Gastroesophageal sphincter (tissue), 3 donors: Measurements from ENCODE around the gene NELFB.

Experiments
- EP300 ChIP-seq: sonication (generic); formaldehyde crosslinking; IDR thresholded peaks from one replicate; pipeline ENCODE4 v1.6.1; 2017; ENCODE audit warnings: antibody characterized with exemption, mild to moderate bottlenecking
- POLR2A ChIP-seq, 2 donors: fragments of 450-650 bp; IDR thresholded peaks; one replicate each; pipeline ENCODE4 v1.6.1; 2017; ENCODE audit warnings: antibody characterized with exemption in 2 of 2, mild to moderate bottlenecking in 2 of 2, moderate library complexity in 1 of 2
- TF ChIP-seq, protein P1 (sequence below), 4 experiments: fragments of 200-600 bp in 2 of 4; fragments of 450-650 bp in 2 of 4; sonication (generic) in 1 of 4; IDR thresholded peaks; one replicate each; pipeline ENCODE4 v1.5.1; 2017 to 2019; ENCODE audit warnings: antibody characterized with exemption in 4 of 4, mild to moderate bottlenecking in 2 of 4, moderate library complexity in 2 of 4

DNA sequence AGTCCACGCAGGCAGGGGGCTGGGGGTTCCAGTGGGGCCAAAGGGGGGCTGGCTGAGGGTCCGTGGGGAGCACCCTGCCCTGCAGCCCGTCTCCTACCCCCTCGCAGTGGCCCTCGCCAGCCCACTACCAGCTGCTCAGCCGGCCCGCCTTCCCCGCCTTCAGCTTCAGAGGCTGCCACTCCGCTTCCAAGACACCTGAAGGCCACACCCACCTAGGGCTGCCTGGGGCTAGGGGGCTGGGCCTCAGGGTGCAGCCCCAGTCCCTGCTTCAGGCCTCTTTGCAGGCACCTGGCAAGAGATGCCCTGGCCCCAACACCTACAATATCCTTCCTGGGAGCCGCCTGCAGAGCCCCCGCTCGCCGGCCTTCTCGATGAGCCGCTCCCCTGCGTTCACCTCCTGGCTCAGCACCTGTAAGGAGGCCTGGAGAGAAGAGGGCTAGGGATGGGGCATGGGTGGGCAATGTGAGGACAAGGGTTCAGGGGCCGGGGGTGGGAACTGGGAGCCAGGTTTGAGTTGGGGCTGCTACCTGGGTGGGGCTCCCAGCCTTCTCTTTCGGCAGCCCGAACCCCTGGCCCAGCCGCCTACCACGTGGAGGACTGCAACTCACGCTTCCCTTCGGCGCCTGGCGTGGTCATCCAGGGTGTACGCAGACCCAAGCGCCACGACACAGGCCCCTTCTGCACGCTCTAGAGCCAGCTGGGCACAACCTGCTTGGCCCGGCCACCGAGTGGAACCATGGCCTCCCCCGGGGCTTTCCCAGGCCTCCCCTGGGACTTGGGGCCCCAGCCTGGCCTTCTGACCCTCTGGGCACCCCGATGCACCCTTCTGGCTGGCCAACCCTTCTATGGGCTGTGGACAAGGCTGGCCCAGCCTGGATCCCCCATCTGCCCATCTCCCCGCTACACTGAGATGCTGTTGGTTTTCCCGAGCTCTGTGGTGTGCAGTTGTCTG lies 2.3 kb upstream of the NELFB start:
- TF ChIP-seq, protein P1, sequence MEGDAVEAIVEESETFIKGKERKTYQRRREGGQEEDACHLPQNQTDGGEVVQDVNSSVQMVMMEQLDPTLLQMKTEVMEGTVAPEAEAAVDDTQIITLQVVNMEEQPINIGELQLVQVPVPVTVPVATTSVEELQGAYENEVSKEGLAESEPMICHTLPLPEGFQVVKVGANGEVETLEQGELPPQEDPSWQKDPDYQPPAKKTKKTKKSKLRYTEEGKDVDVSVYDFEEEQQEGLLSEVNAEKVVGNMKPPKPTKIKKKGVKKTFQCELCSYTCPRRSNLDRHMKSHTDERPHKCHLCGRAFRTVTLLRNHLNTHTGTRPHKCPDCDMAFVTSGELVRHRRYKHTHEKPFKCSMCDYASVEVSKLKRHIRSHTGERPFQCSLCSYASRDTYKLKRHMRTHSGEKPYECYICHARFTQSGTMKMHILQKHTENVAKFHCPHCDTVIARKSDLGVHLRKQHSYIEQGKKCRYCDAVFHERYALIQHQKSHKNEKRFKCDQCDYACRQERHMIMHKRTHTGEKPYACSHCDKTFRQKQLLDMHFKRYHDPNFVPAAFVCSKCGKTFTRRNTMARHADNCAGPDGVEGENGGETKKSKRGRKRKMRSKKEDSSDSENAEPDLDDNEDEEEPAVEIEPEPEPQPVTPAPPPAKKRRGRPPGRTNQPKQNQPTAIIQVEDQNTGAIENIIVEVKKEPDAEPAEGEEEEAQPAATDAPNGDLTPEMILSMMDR (IDR thresholded peaks at IDR 0.05) = no peak
- TF ChIP-seq EP300 (no peak), POLR2A (IDR thresholded peaks at IDR 0.05) (no peak)
